Heart left ventricle (tissue), 13 donors: ENCODE data around the gene PUS1.

Experiments
- POLR2A ChIP-seq, 2 donors: fragments of 450-650 bp; IDR thresholded peaks; one replicate each; pipeline ENCODE4 v1.6.1; 2017; ENCODE audit warnings: antibody characterized with exemption in 2 of 2, mild to moderate bottlenecking in 2 of 2, moderate library complexity in 2 of 2
- TF ChIP-seq, protein P1 (sequence below), 12 donors: fragments of 200-600 bp; sonication (generic) in 4 of 12; IDR thresholded peaks; one replicate each; pipeline versions ENCODE4 v1.5.0 to v1.8.0; 2018 to 2022; ENCODE audit warnings: antibody characterized with exemption in 12 of 12, mild to moderate bottlenecking in 5 of 12
- donor health status: ischemic (EF 13 %, LVEDD 7.1; RV severe dilation, severe dysfunction).
- donor health status: DM: no; HTN: yes; CAD: no.
- donor health status: DM: no; HTN: no; CAD: no.
- donor health status: ischemic (EF 25% LVEDD 6.9; RV normal size, moderate dysfunction).
- donor health status: ischemic (EF 25% LVEDD 5.7; RV mildly dilated, moderate dysfunction).
- donor health status: ischemic (EF 35%, LVEDD 5.7; RV mildly dilated, moderate dysfunction).
- donor health status: nonischemic (EF 11% LVEDD 7.7; RV severe dilation, severe dysfunction).
- donor health status: DM: yes; HTN: yes; CAD: no.
- donor health status: PGD.
- donor health status: ischemic (EF 29% LVEDD 5.4; RV normal size, mild dysfunction).
- donor health status: nonischemic (EF 23%, LVEDD 6.1; RV moderate dilation, normal function).

DNA sequence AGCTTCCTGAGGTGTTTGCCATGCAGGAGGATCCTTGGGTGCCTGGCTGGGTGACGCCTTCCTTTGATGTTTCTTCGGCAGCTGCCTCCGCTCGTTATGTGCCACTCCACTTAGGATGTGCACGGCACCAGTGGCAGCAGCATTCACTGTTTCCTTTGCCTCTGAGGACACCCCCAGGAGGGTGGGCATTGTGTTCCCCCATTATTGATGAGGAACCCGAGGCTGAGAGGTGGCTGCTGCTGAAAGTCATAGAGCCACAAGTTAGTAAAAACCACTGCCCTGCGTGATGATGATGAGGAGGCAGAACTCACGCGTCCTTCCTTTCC lies 61.9 kb downstream of the PUS1 start:
- TF ChIP-seq, protein P1, sequence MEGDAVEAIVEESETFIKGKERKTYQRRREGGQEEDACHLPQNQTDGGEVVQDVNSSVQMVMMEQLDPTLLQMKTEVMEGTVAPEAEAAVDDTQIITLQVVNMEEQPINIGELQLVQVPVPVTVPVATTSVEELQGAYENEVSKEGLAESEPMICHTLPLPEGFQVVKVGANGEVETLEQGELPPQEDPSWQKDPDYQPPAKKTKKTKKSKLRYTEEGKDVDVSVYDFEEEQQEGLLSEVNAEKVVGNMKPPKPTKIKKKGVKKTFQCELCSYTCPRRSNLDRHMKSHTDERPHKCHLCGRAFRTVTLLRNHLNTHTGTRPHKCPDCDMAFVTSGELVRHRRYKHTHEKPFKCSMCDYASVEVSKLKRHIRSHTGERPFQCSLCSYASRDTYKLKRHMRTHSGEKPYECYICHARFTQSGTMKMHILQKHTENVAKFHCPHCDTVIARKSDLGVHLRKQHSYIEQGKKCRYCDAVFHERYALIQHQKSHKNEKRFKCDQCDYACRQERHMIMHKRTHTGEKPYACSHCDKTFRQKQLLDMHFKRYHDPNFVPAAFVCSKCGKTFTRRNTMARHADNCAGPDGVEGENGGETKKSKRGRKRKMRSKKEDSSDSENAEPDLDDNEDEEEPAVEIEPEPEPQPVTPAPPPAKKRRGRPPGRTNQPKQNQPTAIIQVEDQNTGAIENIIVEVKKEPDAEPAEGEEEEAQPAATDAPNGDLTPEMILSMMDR (IDR thresholded peaks at IDR 0.05) = no peak
- TF ChIP-seq POLR2A (IDR thresholded peaks at IDR 0.05) = no peak
